ENCODE measurements around the gene FOXP4.

Gene FOXP4

GRCh38 chr6:41545703-41546474, at the start of gene FOXP4:
Gene FOXP4, plus strand, starts transcription at chr6:41546381. Its CDS starts 19,380 bp downstream, at chr6:41565761.
- peaks cover 23 to 34% (median 29%) of the 10 kb centered on the region in 11 experiments for H3K27me3 ChIP-seq

GRCh38 chr6:41497573-41497972, 48.6 kb upstream of the FOXP4 start:
- Histone ChIP-seq H3K27ac (no peak overlapping the region), H3K4me3 (no peak overlapping the region), H3K9ac (no peak overlapping the region), H3K27me3 (peaks cover 8 to 11% (median 10%) of the 10 kb centered on the region in 11 experiments), H3K4me2 (no peak overlapping the region), H4K20me1 (no peaks in the 10 kb centered on the region; a peak in 1 of 22 replicates), H3K9me3 (replicated peaks in 1 of 11) (no peaks in the 10 kb centered on the region), H3K36me3 (no peaks in the 10 kb centered on the region), H3K4me1 (peaks cover 12 to 22% (median 18%) of the 10 kb centered on the region in 10 experiments)
- no peak for TF ChIP-seq Cebpa-rat (IDR thresholded peaks at IDR 0.05)

More at GRCh38 chr6:41545703-41546474, at the start of gene FOXP4:
- H3K9ac ChIP-seq: peak within 1 kb of the TSS; percentile 79 to 90 (median 84)
- H3K9me3 ChIP-seq (replicated peaks in 1 of 11): no peaks in the 10 kb centered on the region
- peak within 1 kb of the TSS; percentile 91 to 100 (median 99) for H3K4me2 ChIP-seq
- peaks cover 37 to 44% (median 39%) of the 10 kb centered on the region in 11 experiments for H4K20me1 ChIP-seq
- peaks cover 29 to 54% (median 45%) of the 10 kb centered on the region in 10 experiments for H3K4me1 ChIP-seq
- peaks cover 2 to 16% (median 8%) of the 10 kb centered on the region in 11 experiments; a peak in 21 of 22 replicates for H3K36me3 ChIP-seq
- H3K4me3 ChIP-seq: peak within 1 kb of the TSS; percentile 81 to 91 (median 86)
- TF ChIP-seq Cebpa-rat (IDR thresholded peaks at IDR 0.05): no peak
- H3K27ac ChIP-seq: peak within 1 kb of the TSS; percentile 64 to 86 (median 80); a peak in 21 of 22 replicates

GRCh38 chr6:41497994-41498393, 48.2 kb upstream of the FOXP4 start:
- no peaks in the 10 kb centered on the region for H3K36me3 ChIP-seq
- TF ChIP-seq Cebpa-rat (IDR thresholded peaks at IDR 0.05): no peak
- H3K4me3 ChIP-seq: no peak overlapping the region
- peaks cover 13 to 15% (median 14%) of the 10 kb centered on the region in 11 experiments for H3K27me3 ChIP-seq
- H3K4me1 ChIP-seq: peaks cover 12 to 27% (median 22%) of the 10 kb centered on the region in 10 experiments
- no peaks in the 10 kb centered on the region; a peak in 1 of 22 replicates for H4K20me1 ChIP-seq
- no peak overlapping the region for H3K9ac ChIP-seq
- H3K27ac ChIP-seq: no peak overlapping the region
- no peak overlapping the region for H3K4me2 ChIP-seq
- no peaks in the 10 kb centered on the region for H3K9me3 ChIP-seq (replicated peaks in 1 of 11)

- TF ChIP-seq Cebpa-rat (IDR thresholded peaks at IDR 0.05): no peak
- Histone ChIP-seq H3K27me3 (peaks cover 24 to 25% (median 25%) of the 10 kb centered on the region in 11 experiments), H3K4me2 (no peak overlapping the region), H4K20me1 (peaks cover 0 to 6% (median 0%) of the 10 kb centered on the region in 11 experiments; a peak in 5 of 22 replicates), H3K4me3 (no peak overlapping the region), H3K9ac (no peak overlapping the region), H3K36me3 (no peaks in the 10 kb centered on the region), H3K9me3 (replicated peaks in 1 of 11) (no peaks in the 10 kb centered on the region), H3K27ac (no peak overlapping the region), H3K4me1 (peaks cover 14 to 33% (median 29%) of the 10 kb centered on the region in 10 experiments)
Observed at GRCh38 chr6:41498968-41499599, 47.1 kb upstream of the FOXP4 start.

GRCh38 chr6:41500561-41500960, 45.6 kb upstream of the FOXP4 start:
- no peak for TF ChIP-seq Cebpa-rat (IDR thresholded peaks at IDR 0.05)
- H3K27me3 ChIP-seq: peaks cover 35 to 40% (median 40%) of the 10 kb centered on the region in 11 experiments
- no peaks in the 10 kb centered on the region for H3K9me3 ChIP-seq (replicated peaks in 1 of 11)
- no peaks in the 10 kb centered on the region for H3K36me3 ChIP-seq
- no peak overlapping the region for H3K27ac ChIP-seq
- no peak overlapping the region for H3K4me3 ChIP-seq
- no peak overlapping the region for H3K9ac ChIP-seq
- peaks cover 0 to 11% (median 0%) of the 10 kb centered on the region in 11 experiments; a peak in 5 of 22 replicates for H4K20me1 ChIP-seq
- H3K4me1 ChIP-seq: peaks cover 18 to 33% (median 31%) of the 10 kb centered on the region in 10 experiments; a peak in 19 of 20 replicates
- no peak overlapping the region for H3K4me2 ChIP-seq

- peaks cover 0 to 11% (median 0%) of the 10 kb centered on the region in 11 experiments; a peak in 5 of 22 replicates for H4K20me1 ChIP-seq
- TF ChIP-seq Cebpa-rat (IDR thresholded peaks at IDR 0.05): no peak
- no peak overlapping the region for H3K9ac ChIP-seq
- no peak overlapping the region for H3K27ac ChIP-seq
- no peaks in the 10 kb centered on the region for H3K36me3 ChIP-seq
- peaks cover 18 to 40% (median 35%) of the 10 kb centered on the region in 10 experiments; a peak in 19 of 20 replicates for H3K4me1 ChIP-seq
- no peak overlapping the region for H3K4me3 ChIP-seq
- H3K27me3 ChIP-seq: peaks cover 40 to 52% (median 47%) of the 10 kb centered on the region in 11 experiments
- peak overlapping the region in 9 of 11 experiments; percentile 32 to 97 (median 92); a peak in 18 of 22 replicates for H3K4me2 ChIP-seq
- no peaks in the 10 kb centered on the region for H3K9me3 ChIP-seq (replicated peaks in 1 of 11)
Observed at GRCh38 chr6:41502566-41502916, 43.6 kb upstream of the FOXP4 start.

- no peaks in the 10 kb centered on the region for H3K9me3 ChIP-seq (replicated peaks in 1 of 11)
- H4K20me1 ChIP-seq: peaks cover 0 to 11% (median 0%) of the 10 kb centered on the region in 11 experiments; a peak in 5 of 22 replicates
- no peak for TF ChIP-seq Cebpa-rat (IDR thresholded peaks at IDR 0.05)
- H3K4me3 ChIP-seq: no peak overlapping the region
- H3K4me1 ChIP-seq: peaks cover 18 to 40% (median 36%) of the 10 kb centered on the region in 10 experiments; a peak in 19 of 20 replicates
- H3K27me3 ChIP-seq: peaks cover 40 to 52% (median 47%) of the 10 kb centered on the region in 11 experiments
- peak overlapping the region in 9 of 11 experiments; percentile 32 to 97 (median 92); a peak in 18 of 22 replicates for H3K4me2 ChIP-seq
- H3K27ac ChIP-seq: no peak overlapping the region
- no peak overlapping the region; a peak in 1 of 22 replicates for H3K9ac ChIP-seq
- no peaks in the 10 kb centered on the region for H3K36me3 ChIP-seq
Observed at GRCh38 chr6:41502917-41503671, 43.1 kb upstream of the FOXP4 start.

- Histone ChIP-seq H3K9me3 (replicated peaks in 1 of 11) (no peaks in the 10 kb centered on the region), H3K36me3 (no peaks in the 10 kb centered on the region), H3K4me2 (peak overlapping the region in 10 of 11 experiments; percentile 88 to 97 (median 93); a peak in 21 of 22 replicates), H3K9ac (no peak overlapping the region; a peak in 1 of 22 replicates), H3K27ac (no peak overlapping the region), H3K4me1 (peaks cover 18 to 44% (median 38%) of the 10 kb centered on the region in 10 experiments; a peak in 19 of 20 replicates), H3K27me3 (peaks cover 40 to 52% (median 47%) of the 10 kb centered on the region in 11 experiments), H3K4me3 (peak overlapping the region in 1 of 10 experiments; percentile 66; a peak in 2 of 20 replicates), H4K20me1 (peaks cover 0 to 11% (median 0%) of the 10 kb centered on the region in 11 experiments; a peak in 5 of 22 replicates)
- TF ChIP-seq Cebpa-rat (IDR thresholded peaks at IDR 0.05): no peak
Observed at GRCh38 chr6:41503827-41504465, 42.2 kb upstream of the FOXP4 start.

Data from BLaER1 treated with 17β-estradiol and CSF1 and Interleukin-3, amounts not matched to agents 10 nM and 100 nM (cell line).